Heart left ventricle (tissue), 16 donors: ENCODE measurements around the gene TLL1. TPM values are rescaled to one million over a fixed set of nuclear protein-coding genes. Genes with fewer than 3 reads are reported as not detected.

Source experiments
- ATAC-seq, 4 donors: fragments of 200-7000 bp; cut with Tn5 transposase; one replicate each; pipeline ENCODE4 v1.9.1; 2020 to 2022; ENCODE audit warnings: moderate library complexity in 4 of 4, mild to moderate bottlenecking in 3 of 4, moderate number of reproducible peaks in 1 of 4
- DNase-seq, 5 donors: peaks; one replicate each; pipeline ENCODE4 v3.0.0-alpha.2; 2020
- H3K27ac ChIP-seq, 12 donors: fragments of 200-600 bp; sonication (generic) in 4 of 12; one replicate each; pipeline versions ENCODE4 v1.5.0 to v1.8.0; 2016 to 2022; ENCODE audit warnings: mild to moderate bottlenecking in 2 of 12
- H3K27me3 ChIP-seq, 9 donors: fragments of 200-600 bp; sonication (generic) in 2 of 9; one replicate each; pipeline versions ENCODE4 v1.5.1 to v1.8.0; 2016 to 2022; ENCODE audit warnings: mild to moderate bottlenecking in 3 of 9
- H3K36me3 ChIP-seq, 9 donors: fragments of 200-600 bp; sonication (generic) in 2 of 9; one replicate each; pipeline versions ENCODE4 v1.5.0 to v1.8.0; 2018 to 2022; ENCODE audit warnings: mild to moderate bottlenecking in 2 of 9
- H3K4me1 ChIP-seq, 12 donors: fragments of 200-600 bp; sonication (generic) in 4 of 12; one replicate each; pipeline versions ENCODE4 v1.5.0 to v1.8.0; 2016 to 2022; ENCODE audit warnings: mild to moderate bottlenecking in 3 of 12
- H3K4me3 ChIP-seq, 12 donors: fragments of 200-600 bp; sonication (generic) in 4 of 12; one replicate each; pipeline versions ENCODE4 v1.5.0 to v1.8.0; 2017 to 2022; ENCODE audit warnings: mild to moderate bottlenecking in 9 of 12, moderate library complexity in 4 of 12
- H3K9me3 ChIP-seq, 12 donors: fragments of 200-600 bp; sonication (generic) in 4 of 12; one replicate each; pipeline versions ENCODE4 v1.5.0 to v1.8.0; 2016 to 2022; ENCODE audit warnings: mild to moderate bottlenecking in 1 of 12
- CTCF ChIP-seq, 12 donors: fragments of 200-600 bp; sonication (generic) in 4 of 12; IDR thresholded peaks; one replicate each; pipeline versions ENCODE4 v1.5.0 to v1.8.0; 2018 to 2022; ENCODE audit warnings: antibody characterized with exemption in 12 of 12, mild to moderate bottlenecking in 5 of 12
- POLR2A ChIP-seq, 2 donors: fragments of 450-650 bp; IDR thresholded peaks; one replicate each; pipeline ENCODE4 v1.6.1; 2017; ENCODE audit warnings: antibody characterized with exemption in 2 of 2, mild to moderate bottlenecking in 2 of 2, moderate library complexity in 2 of 2
- WGBS, 4 donors: extraction: QIAGEN DNeasy Blood & Tissue Kit in 2 of 4; methylation state at CpG; one replicate each; pipeline versions ENCODE4 v1.1.5 to v1.1.7; 2013 to 2018; 5-methylcytosine and 5-hydroxymethylcytosine counted together
- intact Hi-C, 10 donors: fragments of 100-400 bp; cut with DNase I; formaldehyde crosslinking; loops; one replicate each; pipeline versions ENCODE4 v1.11.1 to v1.14.2; 2022
- polyA plus RNA-seq, 2 donors: library from polyadenylated mRNA; stranded (reverse); fragments of 200-250 nt; gene quantifications; one replicate each; pipeline ENCODE4 v1.2.3, GENCODE V29; 2013
- total RNA-seq, 9 donors: library from RNA; depleted of rRNA in 2 of 9; stranded (reverse); fragments of >200 nt in 2 of 9; fragmentation: NEBNext Ultra II Directional in 3 of 9; extraction: Animal tissue kit (Norgen Biotek cat#: 25700) in 3 of 9; gene quantifications; one replicate each; pipeline versions ENCODE4 v1.1.0 to v1.2.4, GENCODE V29; 2016 to 2023
- donor health status: ischemic (EF 13 %, LVEDD 7.1; RV severe dilation, severe dysfunction).
- donor health status: healthy with polysubstance abuse.
- donor health status: DM: no; HTN: yes; CAD: no.
- donor health status: DM: no; HTN: no; CAD: no.
- donor health status: ischemic (EF 25% LVEDD 6.9; RV normal size, moderate dysfunction).
- donor health status: ischemic (EF 25% LVEDD 5.7; RV mildly dilated, moderate dysfunction).
- donor health status: healthy.
- donor health status: DM: yes; HTN: yes; CAD: no.
- donor health status: ischemic (EF 35%, LVEDD 5.7; RV mildly dilated, moderate dysfunction).
- donor health status: nonischemic (EF 11% LVEDD 7.7; RV severe dilation, severe dysfunction).
- donor health status: DM: yes; HTN: yes; CAD: no.
- donor health status: PGD.
- donor health status: ischemic (EF 29% LVEDD 5.4; RV normal size, mild dysfunction).
- donor health status: nonischemic (EF 23%, LVEDD 6.1; RV moderate dilation, normal function).

TLL1 gene
- total and polyA plus RNA-seq, 11 donors, result 0.08 to 4.5 (median 1.2) TPM

- Histone ChIP-seq H3K4me3 (no peak overlapping the region), H3K27me3 (no peaks in the 10 kb centered on the region), H3K36me3 (no peaks in the 10 kb centered on the region), H3K9me3 (no peaks in the 10 kb centered on the region), H3K4me1 (no peaks in the 10 kb centered on the region), H3K27ac (no peak overlapping the region)
- DNase-seq (no peak), ATAC-seq (no peak)
- intact Hi-C loops, result no loop called here
- WGBS, 4 donors, result 54 to 64% (median 61%) methylated on average over 2 of the region's 2 CpGs
- no peak for TF ChIP-seq POLR2A (IDR thresholded peaks at IDR 0.05)
- no peak for TF ChIP-seq CTCF (IDR thresholded peaks at IDR 0.05)
Measured at GRCh38 chr4:165929662-165930061, 56.6 kb downstream of the TLL1 start.

GRCh38 chr4:165931741-165932140 lies 58.7 kb downstream of the TLL1 start:
- 87 to 90% (median 89%) methylated on average over 5 of the region's 5 CpGs for WGBS, 4 donors
- no peaks in the 10 kb centered on the region for H3K9me3 ChIP-seq
- H3K27ac ChIP-seq, result no peak overlapping the region
- intact Hi-C loops, result no loop called here
- H3K36me3 ChIP-seq, result no peaks in the 10 kb centered on the region
- no peak for DNase-seq
- no peak overlapping the region for H3K4me3 ChIP-seq
- no peaks in the 10 kb centered on the region for H3K27me3 ChIP-seq
- no peak for ATAC-seq
- TF ChIP-seq POLR2A (IDR thresholded peaks at IDR 0.05), result no peak
- TF ChIP-seq CTCF (IDR thresholded peaks at IDR 0.05), result no peak
- no peaks in the 10 kb centered on the region for H3K4me1 ChIP-seq

- Histone ChIP-seq H3K4me3 (no peak overlapping the region), H3K36me3 (no peaks in the 10 kb centered on the region), H3K27ac (no peak overlapping the region), H3K4me1 (no peaks in the 10 kb centered on the region), H3K9me3 (peaks cover 0 to 10% (median 0%) of the 10 kb centered on the region in 12 donors), H3K27me3 (no peaks in the 10 kb centered on the region)
- DNase-seq, result no peak
- intact Hi-C loops, result no loop called here
- no peak for ATAC-seq
- WGBS, 4 donors, result 80 to 89% (median 88%) methylated on average over 4 of the region's 4 CpGs
- no peak for TF ChIP-seq CTCF (IDR thresholded peaks at IDR 0.05)
- no peak for TF ChIP-seq POLR2A (IDR thresholded peaks at IDR 0.05)
Measured at GRCh38 chr4:165944900-165945299, 71.9 kb downstream of the TLL1 start.

- Histone ChIP-seq H3K36me3 (no peaks in the 10 kb centered on the region), H3K4me1 (no peaks in the 10 kb centered on the region), H3K27ac (no peak overlapping the region), H3K4me3 (no peak overlapping the region), H3K9me3 (peaks cover 0 to 13% (median 0%) of the 10 kb centered on the region in 12 donors), H3K27me3 (no peaks in the 10 kb centered on the region)
- ATAC-seq (no peak), DNase-seq (no peak)
- WGBS, 4 donors, result 59 to 72% (median 63%) methylated on average over 3 of the region's 3 CpGs
- intact Hi-C loops, result no loop called here
- TF ChIP-seq POLR2A (IDR thresholded peaks at IDR 0.05) (no peak), CTCF (IDR thresholded peaks at IDR 0.05) (no peak)
Measured at GRCh38 chr4:165945991-165946390, 73.0 kb downstream of the TLL1 start.
